GM23248 (cell line): ENCODE data around the gene GKN2. TPM values are rescaled to one million over a fixed set of nuclear protein-coding genes. Genes with fewer than 3 reads are reported as not detected.

Source experiments
- DNase-seq: peaks from one replicate; pipeline ENCODE4 v3.0.0-alpha.2; 2015
- H2AFZ ChIP-seq: fragments of 200-600 bp; sonication (generic); 2 replicates; pipeline ENCODE4 v1.6.1; 2016; ENCODE audit warnings: antibody characterized with exemption
- H3F3A ChIP-seq: fragments of 200-600 bp; sonication (generic); 2 replicates; pipeline ENCODE4 v1.6.1; 2016; ENCODE audit warnings: mild to moderate bottlenecking, antibody characterized with exemption, mixed run types; ENCODE audit not compliant: insufficient read depth
- H3K27ac ChIP-seq: fragments of 200-600 bp; sonication (generic); 2 replicates; pipeline ENCODE4 v1.5.1; 2016; ENCODE audit warnings: mild to moderate bottlenecking
- H3K27me3 ChIP-seq: fragments of 200-600 bp; sonication (generic); replicated peaks from 2 replicates; pipeline ENCODE4 v1.6.1; 2016; ENCODE audit warnings: mild to moderate bottlenecking; ENCODE audit not compliant: insufficient read depth
- H3K36me3 ChIP-seq: fragments of 200-600 bp; sonication (generic); 2 replicates; pipeline ENCODE4 v1.6.1; 2016; ENCODE audit warnings: low read depth, mild to moderate bottlenecking
- H3K4me1 ChIP-seq: fragments of 200-600 bp; sonication (generic); 2 replicates; pipeline ENCODE4 v1.6.1; 2016; ENCODE audit warnings: mild to moderate bottlenecking; ENCODE audit not compliant: insufficient read depth
- H3K4me2 ChIP-seq: fragments of 200-600 bp; sonication (generic); one replicate; pipeline ENCODE4 v1.6.1; 2016; ENCODE audit warnings: mild to moderate bottlenecking; ENCODE audit not compliant: unreplicated experiment
- H3K4me3 ChIP-seq: fragments of 200-600 bp; sonication (generic); 2 replicates; pipeline ENCODE4 v1.5.1; 2016; ENCODE audit warnings: mild to moderate bottlenecking
- H3K79me2 ChIP-seq: fragments of 200-600 bp; sonication (generic); 2 replicates; pipeline ENCODE4 v1.6.1; 2016; ENCODE audit warnings: mild to moderate bottlenecking; ENCODE audit not compliant: insufficient read depth
- H3K9ac ChIP-seq: fragments of 200-600 bp; sonication (generic); 2 replicates; pipeline ENCODE4 v1.6.1; 2016; ENCODE audit warnings: mild to moderate bottlenecking
- H3K9me2 ChIP-seq: fragments of 200-600 bp; sonication (generic); 2 replicates; pipeline ENCODE4 v1.6.1; 2016; ENCODE audit warnings: mixed run types, mild to moderate bottlenecking, moderate library complexity; ENCODE audit not compliant: insufficient read depth
- H3K9me3 ChIP-seq: fragments of 200-600 bp; sonication (generic); one replicate; pipeline ENCODE4 v1.6.1; 2017; ENCODE audit warnings: low read depth
- H4K20me1 ChIP-seq: fragments of 200-600 bp; sonication (generic); 2 replicates; pipeline ENCODE4 v1.6.0; 2016; ENCODE audit not compliant: insufficient read depth
- EZH2 ChIP-seq: fragments of 200-600 bp; sonication (generic); IDR thresholded peaks from 2 replicates; pipeline ENCODE4 v1.6.1; 2018; ENCODE audit warnings: antibody characterized with exemption, mild to moderate bottlenecking; ENCODE audit not compliant: insufficient read depth, poor library complexity, severe bottlenecking
- EZH2phosphoT487 ChIP-seq: fragments of 200-600 bp; sonication (generic); IDR thresholded peaks from 2 replicates; pipeline ENCODE4 v1.6.1; 2018; ENCODE audit warnings: antibody characterized with exemption, moderate library complexity, mild to moderate bottlenecking, low read depth; ENCODE audit not compliant: insufficient read depth
- WGBS, 2 experiments: methylation state at CpG; one replicate each; pipeline ENCODE4 v1.1.6; 2015 to 2017; ENCODE audit warnings: low lambda C conversion rate in 2 of 2, low coverage in 1 of 2; ENCODE audit errors: missing lambda C conversion rate in 2 of 2; 5-methylcytosine and 5-hydroxymethylcytosine counted together
- in situ Hi-C: fragments of 300-500 bp; cut with MboI; formaldehyde crosslinking; loops from 2 replicates; pipeline ENCODE4 v1.15.0; 2020
- polyA plus RNA-seq: library from polyadenylated mRNA; unstranded; fragments of >200 nt; fragmentation: Nextera tagmentation; extraction: Ambion mirVana; gene quantifications from 2 replicates; pipeline ENCODE4 v1.2.1, GENCODE V29; 2016
- total RNA-seq: library from RNA; depleted of rRNA; stranded (reverse); fragments of >200 nt; shearing (Covaris generic); gene quantifications from 2 replicates; pipeline ENCODE4 v1.2.3, GENCODE V29; 2014

GKN2 gene
- total and polyA plus RNA-seq, 2 experiments from 2014 or later: not detected

GRCh38 chr2:68921646-68922045 lies 31.0 kb downstream of the GKN2 start:
- H2AFZ ChIP-seq: no peak overlapping the region
- 62 to 73% methylated on average over 4 of the region's 4 CpGs for WGBS, 2 experiments

GRCh38 chr2:68920481-68921170 lies 32.1 kb downstream of the GKN2 start:
- Histone ChIP-seq H3K4me3 (no peak overlapping the region), H3K4me2 (no peak overlapping the region), H3K9me2 (no peaks in the 10 kb centered on the region), H4K20me1 (no peaks in the 10 kb centered on the region), H3F3A (no peaks in the 10 kb centered on the region), H3K27ac (no peak overlapping the region), H3K36me3 (no peaks in the 10 kb centered on the region), H3K9me3 (no peaks in the 10 kb centered on the region), H2AFZ (no peak overlapping the region), H3K27me3 (peaks cover 8% of the 10 kb centered on the region; the same call in 1 of the 2 replicates), H3K79me2 (no peaks in the 10 kb centered on the region), H3K4me1 (no peaks in the 10 kb centered on the region), H3K9ac (no peak overlapping the region)
- 83 to 90% methylated on average over 6 of the region's 6 CpGs for WGBS, 2 experiments
- in situ Hi-C loops: no loop called here
- TF ChIP-seq EZH2 (no peak), EZH2phosphoT487 (no peak)
- no peak for DNase-seq

More at GRCh38 chr2:68921646-68922045, 31.0 kb downstream of the GKN2 start:
- Histone ChIP-seq H4K20me1 (no peaks in the 10 kb centered on the region), H3K4me3 (no peak overlapping the region), H3K4me1 (no peaks in the 10 kb centered on the region), H3K4me2 (no peak overlapping the region), H3K27me3 (peaks cover 11% of the 10 kb centered on the region), H3F3A (no peaks in the 10 kb centered on the region), H3K79me2 (no peaks in the 10 kb centered on the region), H3K27ac (no peak overlapping the region), H3K9me3 (no peaks in the 10 kb centered on the region), H3K9ac (no peak overlapping the region), H3K36me3 (no peaks in the 10 kb centered on the region), H3K9me2 (no peaks in the 10 kb centered on the region)
- in situ Hi-C loops: no loop called here
- DNase-seq: no peak
- no peak for TF ChIP-seq EZH2

- WGBS, 2 experiments: 87 to 89% methylated on average over 7 of the region's 7 CpGs
- Histone ChIP-seq H3K79me2 (no peaks in the 10 kb centered on the region), H3K9me3 (no peaks in the 10 kb centered on the region), H3F3A (no peaks in the 10 kb centered on the region), H3K4me2 (no peak overlapping the region), H3K9ac (no peak overlapping the region), H3K27ac (no peak overlapping the region), H2AFZ (no peak overlapping the region), H4K20me1 (no peaks in the 10 kb centered on the region), H3K4me3 (no peak overlapping the region), H3K9me2 (no peaks in the 10 kb centered on the region), H3K36me3 (no peaks in the 10 kb centered on the region), H3K27me3 (peaks cover 8% of the 10 kb centered on the region; the same call in 1 of the 2 replicates), H3K4me1 (no peaks in the 10 kb centered on the region)
- in situ Hi-C loops: loop anchor here (10.0 kb wide), 1 partner anchor 434 kb away; no protein-coding TSS in a partner anchor
- TF ChIP-seq EZH2 (no peak), EZH2phosphoT487 (no peak)
- no peak for DNase-seq
Observed at GRCh38 chr2:68918497-68918896, 34.2 kb downstream of the GKN2 start.

- no peaks in the 10 kb centered on the region for H3K9me3 ChIP-seq
- TF ChIP-seq EZH2: no peak
- TF ChIP-seq EZH2phosphoT487: no peak
- in situ Hi-C loops: loop anchor here (10.0 kb wide), 1 partner anchor 432 kb away; no protein-coding TSS in a partner anchor
- H3K27me3 ChIP-seq: peaks cover 8% of the 10 kb centered on the region; the same call in 1 of the 2 replicates
- DNase-seq: no peak
- no peak overlapping the region for H2AFZ ChIP-seq
- H3K9ac ChIP-seq: no peak overlapping the region
- no peaks in the 10 kb centered on the region for H3K36me3 ChIP-seq
- no peaks in the 10 kb centered on the region for H3K4me1 ChIP-seq
- H3K4me3 ChIP-seq: no peak overlapping the region
- 41 to 46% methylated on average over 3 of the region's 3 CpGs for WGBS, 2 experiments
- H4K20me1 ChIP-seq: no peaks in the 10 kb centered on the region
- H3K79me2 ChIP-seq: no peaks in the 10 kb centered on the region
- H3F3A ChIP-seq: no peaks in the 10 kb centered on the region
- no peak overlapping the region for H3K27ac ChIP-seq
- H3K9me2 ChIP-seq: no peaks in the 10 kb centered on the region
- H3K4me2 ChIP-seq: no peak overlapping the region
Observed at GRCh38 chr2:68917034-68917718, 35.5 kb downstream of the GKN2 start.
